Measurements from ENCODE around the gene STRIP1.
A peak's percentile ranks its signal among the peaks of the same experiment; 100 is the strongest.

Gene STRIP1

DNA sequence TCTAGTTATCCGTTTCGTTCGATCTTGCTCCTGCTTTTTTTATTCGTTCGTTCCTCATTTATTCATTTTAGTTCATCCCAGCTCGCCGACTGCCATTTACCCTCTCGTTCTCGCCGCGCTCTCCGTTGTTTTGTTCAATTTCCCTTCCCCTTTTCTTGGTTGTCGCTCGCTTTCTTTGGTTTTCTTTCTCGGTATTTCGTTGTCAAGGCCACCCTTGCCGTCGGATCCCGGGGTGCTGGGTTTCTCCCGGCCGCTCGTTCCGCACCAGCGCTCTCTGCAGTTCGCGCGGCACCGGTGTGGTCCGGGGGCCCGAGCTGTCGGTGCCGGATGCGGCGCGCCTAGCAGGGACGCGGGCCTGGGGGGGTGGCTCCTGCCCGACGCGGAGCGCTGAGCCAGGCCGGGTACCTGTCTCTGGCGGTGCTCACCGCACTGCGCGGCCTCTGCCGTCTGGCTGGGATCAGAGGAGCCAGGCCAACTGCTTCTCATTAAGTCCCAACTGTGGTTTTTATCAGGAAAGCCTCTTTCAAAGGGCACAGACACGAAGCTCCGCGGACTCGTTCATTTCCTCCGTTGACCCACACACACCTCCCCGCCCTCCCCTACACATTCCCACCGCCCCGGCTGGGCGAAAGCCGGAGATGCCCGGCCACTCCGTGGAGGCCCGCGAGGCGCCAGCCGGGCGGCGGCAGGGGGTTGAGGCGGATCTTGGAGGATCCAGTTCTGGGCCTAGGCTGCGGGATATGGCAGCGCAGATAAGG, 34.4 kb downstream of the STRIP1 start:
- WGBS, 2 donors (ENCODE audit: extremely low coverage in 2 of 2, insufficient read length in 2 of 2, insufficient replicate concordance in 1 of 2), result no CpG with 5 or more reads among the region's 68 CpGs
- Histone ChIP-seq H2AK5ac (ENCODE audit: low read depth, low read length) (no peak overlapping the region), H2BK15ac (ENCODE audit: low read length) (no peak overlapping the region), H2AFZ (ENCODE audit: low read length) (peak overlapping the region; percentile 59), H3K4ac (ENCODE audit: low read length) (no peak overlapping the region), H4K91ac (ENCODE audit: low read depth, low read length, poor library complexity) (no peak overlapping the region), H3K23ac (ENCODE audit: low read depth, low read length, poor library complexity) (no peak overlapping the region), H3K27ac (replicated peaks; ENCODE audit: low read length) (no peak overlapping the region), H3K14ac (ENCODE audit: low read length) (no peak overlapping the region), H2BK5ac (ENCODE audit: low read length) (peak overlapping the region; percentile 5), H3K9ac (ENCODE audit: low read depth, low read length, poor library complexity) (no peak overlapping the region), H3K36me3 (replicated peaks in 1 of 2; ENCODE audit: control insufficient read depth in 2 of 2, insufficient read depth in 2 of 2, low read length in 2 of 2) (no peaks in the 10 kb centered on the region), H3K4me1 (ENCODE audit: control insufficient read depth in 2 of 2, insufficient read depth in 1 of 2, low read depth in 1 of 2, low read length in 2 of 2) (peaks cover 0 to 7% of the 10 kb centered on the region in 2 donors), H3K18ac (ENCODE audit: low read length) (peak overlapping the region; percentile 81), H3K79me1 (ENCODE audit: low read depth, low read length) (no peaks in the 10 kb centered on the region), H3K9me3 (replicated peaks in 1 of 2; ENCODE audit: control insufficient read depth in 2 of 2, insufficient read depth in 1 of 2, low read depth in 1 of 2, low read length in 2 of 2) (peaks cover 4 to 6% of the 10 kb centered on the region in 2 donors), H2BK120ac (ENCODE audit: low read depth, low read length) (no peak overlapping the region), H3K4me3 (ENCODE audit: low read length in 2 of 2) (no peak overlapping the region), H3K27me3 (ENCODE audit: control insufficient read depth in 3 of 3, insufficient read depth in 3 of 3, low read depth in 1 of 3, low read length in 3 of 3) (peaks cover 38 to 87% (median 68%) of the 10 kb centered on the region in 3 experiments), H4K8ac (ENCODE audit: low read depth, low read length) (no peak overlapping the region), H3K4me2 (ENCODE audit: insufficient read depth, low read length, poor library complexity, severe bottlenecking) (no peak overlapping the region), H2BK12ac (ENCODE audit: low read length) (no peak overlapping the region)
- no peak for DNase-seq (ENCODE audit: low spot score)

DNA sequence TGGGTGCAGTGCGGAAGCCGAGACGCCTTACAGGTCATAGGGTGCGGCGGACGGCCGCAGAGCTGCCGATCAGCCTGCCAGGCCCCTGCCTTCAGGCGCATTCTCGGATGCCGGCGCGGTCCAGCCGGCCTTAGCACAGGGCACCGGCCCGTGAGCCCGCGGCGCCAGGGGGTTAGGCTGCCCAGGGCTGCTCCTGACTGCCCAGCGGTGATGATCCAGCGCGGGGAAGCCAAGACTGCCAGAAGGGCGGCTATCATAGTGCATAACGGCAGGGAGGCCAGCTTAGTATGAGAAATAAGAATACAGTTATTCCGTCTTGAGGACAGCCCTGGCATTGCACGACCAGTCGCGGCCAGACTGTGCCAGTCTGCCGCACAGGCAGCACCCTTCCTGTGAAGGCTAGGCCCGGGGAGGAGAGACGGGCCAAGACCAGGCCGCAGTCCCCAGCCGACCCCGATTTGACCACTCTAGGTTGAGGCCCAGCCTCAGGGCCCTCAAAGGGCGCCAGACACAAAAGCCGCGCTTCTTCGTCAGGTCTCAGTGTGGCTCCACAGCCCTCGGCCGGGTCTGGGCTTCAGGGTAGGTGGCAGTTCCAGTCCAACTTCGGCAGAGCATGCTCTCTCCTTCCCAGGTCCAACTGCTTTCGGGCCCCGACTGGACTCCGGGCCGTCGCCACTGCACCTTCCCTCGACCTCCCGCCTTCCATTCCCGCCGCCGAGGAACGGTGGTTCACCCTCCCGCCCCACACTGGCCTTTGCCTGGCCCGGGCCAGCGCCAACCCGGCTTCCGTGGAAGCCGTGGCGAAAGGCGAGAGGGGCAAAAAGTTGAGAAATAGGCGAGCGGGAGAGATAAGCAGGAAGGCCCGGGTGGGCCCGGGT, 35.2 kb downstream of the STRIP1 start:
- H3K79me1 ChIP-seq (ENCODE audit: low read depth, low read length), result no peaks in the 10 kb centered on the region
- peak overlapping the region; percentile 8 for H2AK5ac ChIP-seq (ENCODE audit: low read depth, low read length)
- peak overlapping the region; percentile 75 for H3K9ac ChIP-seq (ENCODE audit: low read depth, low read length, poor library complexity)
- no peak overlapping the region for H2BK120ac ChIP-seq (ENCODE audit: low read depth, low read length)
- H4K91ac ChIP-seq (ENCODE audit: low read depth, low read length, poor library complexity), result no peak overlapping the region
- H3K4me3 ChIP-seq (ENCODE audit: low read length in 2 of 2), result peak overlapping the region in 1 of 2 donors; percentile 63
- H3K9me3 ChIP-seq (replicated peaks in 1 of 2; ENCODE audit: control insufficient read depth in 2 of 2, insufficient read depth in 1 of 2, low read depth in 1 of 2, low read length in 2 of 2), result peaks cover 4 to 6% of the 10 kb centered on the region in 2 donors
- H3K4me1 ChIP-seq (ENCODE audit: control insufficient read depth in 2 of 2, insufficient read depth in 1 of 2, low read depth in 1 of 2, low read length in 2 of 2), result peaks cover 0 to 7% of the 10 kb centered on the region in 2 donors
- H3K18ac ChIP-seq (ENCODE audit: low read length), result peak overlapping the region; percentile 81
- peak overlapping the region; percentile 8 for H2BK5ac ChIP-seq (ENCODE audit: low read length)
- no peak overlapping the region for H2BK12ac ChIP-seq (ENCODE audit: low read length)
- no peak overlapping the region for H3K4ac ChIP-seq (ENCODE audit: low read length)
- peak overlapping the region; percentile 60 for H3K23ac ChIP-seq (ENCODE audit: low read depth, low read length, poor library complexity)
- H2BK15ac ChIP-seq (ENCODE audit: low read length), result peak overlapping the region; percentile 8
- peaks cover 38 to 95% (median 70%) of the 10 kb centered on the region in 3 experiments for H3K27me3 ChIP-seq (ENCODE audit: control insufficient read depth in 3 of 3, insufficient read depth in 3 of 3, low read depth in 1 of 3, low read length in 3 of 3)
- WGBS, 2 donors (ENCODE audit: extremely low coverage in 2 of 2, insufficient read length in 2 of 2, insufficient replicate concordance in 1 of 2), result no CpG with 5 or more reads among the region's 64 CpGs
- no peak overlapping the region for H3K27ac ChIP-seq (replicated peaks; ENCODE audit: low read length)
- H3K14ac ChIP-seq (ENCODE audit: low read length), result no peak overlapping the region
- H2AFZ ChIP-seq (ENCODE audit: low read length), result peak overlapping the region; percentile 72
- peak overlapping the region; percentile 90 for H3K4me2 ChIP-seq (ENCODE audit: insufficient read depth, low read length, poor library complexity, severe bottlenecking)
- H4K8ac ChIP-seq (ENCODE audit: low read depth, low read length), result no peak overlapping the region
- no peaks in the 10 kb centered on the region for H3K36me3 ChIP-seq (replicated peaks in 1 of 2; ENCODE audit: control insufficient read depth in 2 of 2, insufficient read depth in 2 of 2, low read length in 2 of 2)
- DNase-seq (ENCODE audit: low spot score), result no peak

DNA sequence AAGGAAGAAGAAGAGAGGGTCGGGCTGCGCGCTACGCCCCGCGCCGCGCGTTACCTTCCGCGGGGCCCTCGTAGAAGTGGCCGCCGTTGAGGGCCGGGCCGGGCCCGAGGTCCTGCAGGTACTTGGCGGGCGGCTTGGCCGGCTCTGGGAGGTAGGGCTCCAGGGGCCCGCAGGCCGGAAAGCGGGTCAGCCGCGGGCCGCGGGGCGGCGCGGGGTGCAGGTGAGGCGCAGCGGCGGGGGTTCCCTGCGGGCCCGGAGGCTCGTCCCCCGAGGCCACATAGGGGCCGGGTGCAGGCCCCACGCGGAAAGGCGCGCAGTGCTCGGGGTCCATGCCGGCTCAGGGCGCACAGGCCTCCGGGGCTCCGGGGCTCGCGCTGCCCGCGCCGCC, 35.9 kb downstream of the STRIP1 start:
- H3K4me1 ChIP-seq (ENCODE audit: control insufficient read depth in 2 of 2, insufficient read depth in 1 of 2, low read depth in 1 of 2, low read length in 2 of 2), result peaks cover 0 to 7% of the 10 kb centered on the region in 2 donors
- no peak overlapping the region for H2BK120ac ChIP-seq (ENCODE audit: low read depth, low read length)
- peak overlapping the region; percentile 69 for H3K18ac ChIP-seq (ENCODE audit: low read length)
- H3K9me3 ChIP-seq (replicated peaks in 1 of 2; ENCODE audit: control insufficient read depth in 2 of 2, insufficient read depth in 1 of 2, low read depth in 1 of 2, low read length in 2 of 2), result peaks cover 4 to 6% of the 10 kb centered on the region in 2 donors
- no peak overlapping the region for H2BK5ac ChIP-seq (ENCODE audit: low read length)
- H4K8ac ChIP-seq (ENCODE audit: low read depth, low read length), result no peak overlapping the region
- peak overlapping the region; percentile 90 for H3K4me2 ChIP-seq (ENCODE audit: insufficient read depth, low read length, poor library complexity, severe bottlenecking)
- H3K4ac ChIP-seq (ENCODE audit: low read length), result no peak overlapping the region
- no peak overlapping the region for H3K27ac ChIP-seq (replicated peaks; ENCODE audit: low read length)
- DNase-seq (ENCODE audit: low spot score), result no peak
- peaks cover 38 to 95% (median 67%) of the 10 kb centered on the region in 3 experiments for H3K27me3 ChIP-seq (ENCODE audit: control insufficient read depth in 3 of 3, insufficient read depth in 3 of 3, low read depth in 1 of 3, low read length in 3 of 3)
- peak overlapping the region; percentile 72 for H2AFZ ChIP-seq (ENCODE audit: low read length)
- H3K4me3 ChIP-seq (ENCODE audit: low read length in 2 of 2), result peak overlapping the region in 1 of 2 donors; percentile 63
- no peak overlapping the region for H3K9ac ChIP-seq (ENCODE audit: low read depth, low read length, poor library complexity)
- H2BK15ac ChIP-seq (ENCODE audit: low read length), result no peak overlapping the region
- no peak overlapping the region for H4K91ac ChIP-seq (ENCODE audit: low read depth, low read length, poor library complexity)
- H3K36me3 ChIP-seq (replicated peaks in 1 of 2; ENCODE audit: control insufficient read depth in 2 of 2, insufficient read depth in 2 of 2, low read length in 2 of 2), result no peaks in the 10 kb centered on the region
- no CpG with 5 or more reads among the region's 52 CpGs for WGBS, 2 donors (ENCODE audit: extremely low coverage in 2 of 2, insufficient read length in 2 of 2, insufficient replicate concordance in 1 of 2)
- no peak overlapping the region for H2BK12ac ChIP-seq (ENCODE audit: low read length)
- H3K79me1 ChIP-seq (ENCODE audit: low read depth, low read length), result no peaks in the 10 kb centered on the region
- no peak overlapping the region for H3K14ac ChIP-seq (ENCODE audit: low read length)
- peak overlapping the region; percentile 60 for H3K23ac ChIP-seq (ENCODE audit: low read depth, low read length, poor library complexity)
- H2AK5ac ChIP-seq (ENCODE audit: low read depth, low read length), result no peak overlapping the region
